ENCODE measurements around the gene FGF11. TPM values are rescaled to one million over a fixed set of nuclear protein-coding genes. Genes with fewer than 3 reads are reported as not detected.

Gene FGF11
- total RNA-seq, 1 donor from 2014 or later, result 22.4 TPM

DNA sequence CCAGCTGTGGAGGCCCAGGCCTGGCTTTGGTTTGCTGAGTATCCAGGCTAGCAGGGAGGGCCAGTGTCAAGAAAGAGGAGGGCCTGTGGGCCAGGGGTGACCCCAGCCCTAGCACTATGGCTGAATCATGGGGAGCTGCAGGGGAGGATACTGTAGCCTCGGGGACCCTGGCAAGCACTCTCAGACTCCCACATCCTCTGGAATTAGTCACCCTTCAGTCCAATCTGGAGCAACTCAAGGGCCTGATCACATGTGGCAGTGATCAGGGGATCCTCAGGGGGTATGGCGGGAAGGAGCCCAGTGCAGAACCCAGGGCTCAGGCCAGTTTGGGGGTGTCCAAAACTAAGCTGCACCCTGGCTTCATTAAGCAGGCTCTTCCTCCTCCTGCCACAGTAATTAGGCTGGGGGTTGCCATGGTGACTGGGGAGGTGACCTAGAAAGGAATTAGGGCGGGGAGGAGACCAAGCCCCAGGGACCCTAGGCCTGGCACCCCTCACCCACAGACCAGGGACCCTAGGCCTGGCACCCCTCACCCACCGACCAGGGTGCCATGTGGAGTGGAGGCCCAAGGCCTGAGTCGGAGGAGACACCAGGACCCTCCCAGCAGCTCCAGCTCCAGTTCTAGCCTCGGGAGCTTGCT lies 25.8 kb upstream of the FGF11 start:
- H3K4me1 Mint-ChIP-seq (ENCODE audit: low read depth, unreplicated experiment), result peaks cover 4% of the 10 kb centered on the region
- Histone ChIP-seq H3K4me3 (ENCODE audit: insufficient read depth, low read depth, low read length) (no peak overlapping the region), H2AFZ (ENCODE audit: low read depth, low read length) (no peak overlapping the region), H4K20me1 (ENCODE audit: insufficient read depth, low read length) (peaks cover 13% of the 10 kb centered on the region), H3K27me3 (ENCODE audit: insufficient read depth, low read length) (no peaks in the 10 kb centered on the region), H3K9me3 (ENCODE audit: insufficient read depth, low read depth, low read length) (no peaks in the 10 kb centered on the region), H3K9ac (ENCODE audit: low read length) (no peak overlapping the region), H3K4me1 (ENCODE audit: insufficient read depth, low read length) (peaks cover 8% of the 10 kb centered on the region), H3K36me3 (ENCODE audit: insufficient read depth, low read length) (peaks cover 3% of the 10 kb centered on the region), H3K79me2 (ENCODE audit: insufficient read depth, low read length) (no peaks in the 10 kb centered on the region), H3K27ac (ENCODE audit: low read depth, low read length) (no peak overlapping the region), H3K4me2 (ENCODE audit: low read length) (peak overlapping the region; percentile 11)
- H3K27ac Mint-ChIP-seq (ENCODE audit: unreplicated experiment), result peak overlapping the region; percentile 34
- FAIRE-seq, result no peak
- H3K9me3 Mint-ChIP-seq (ENCODE audit: unreplicated experiment), result no peaks in the 10 kb centered on the region
- peak; percentile 30 for DNase-seq (ENCODE audit: low read depth)
- H3K4me3 Mint-ChIP-seq (ENCODE audit: unreplicated experiment), result no peak overlapping the region
- no peaks in the 10 kb centered on the region for H3K27me3 Mint-ChIP-seq (ENCODE audit: low read depth, unreplicated experiment)
- H3K36me3 Mint-ChIP-seq (ENCODE audit: low read depth, unreplicated experiment), result peaks cover 43% of the 10 kb centered on the region
- no peak for TF ChIP-seq EZH2 (IDR thresholded peaks at IDR 0.05; ENCODE audit: insufficient read depth, low read length)
- TF ChIP-seq, protein P1, sequence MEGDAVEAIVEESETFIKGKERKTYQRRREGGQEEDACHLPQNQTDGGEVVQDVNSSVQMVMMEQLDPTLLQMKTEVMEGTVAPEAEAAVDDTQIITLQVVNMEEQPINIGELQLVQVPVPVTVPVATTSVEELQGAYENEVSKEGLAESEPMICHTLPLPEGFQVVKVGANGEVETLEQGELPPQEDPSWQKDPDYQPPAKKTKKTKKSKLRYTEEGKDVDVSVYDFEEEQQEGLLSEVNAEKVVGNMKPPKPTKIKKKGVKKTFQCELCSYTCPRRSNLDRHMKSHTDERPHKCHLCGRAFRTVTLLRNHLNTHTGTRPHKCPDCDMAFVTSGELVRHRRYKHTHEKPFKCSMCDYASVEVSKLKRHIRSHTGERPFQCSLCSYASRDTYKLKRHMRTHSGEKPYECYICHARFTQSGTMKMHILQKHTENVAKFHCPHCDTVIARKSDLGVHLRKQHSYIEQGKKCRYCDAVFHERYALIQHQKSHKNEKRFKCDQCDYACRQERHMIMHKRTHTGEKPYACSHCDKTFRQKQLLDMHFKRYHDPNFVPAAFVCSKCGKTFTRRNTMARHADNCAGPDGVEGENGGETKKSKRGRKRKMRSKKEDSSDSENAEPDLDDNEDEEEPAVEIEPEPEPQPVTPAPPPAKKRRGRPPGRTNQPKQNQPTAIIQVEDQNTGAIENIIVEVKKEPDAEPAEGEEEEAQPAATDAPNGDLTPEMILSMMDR (IDR thresholded peaks at IDR 0.05; ENCODE audit: insufficient read depth, low read depth, low read length), result no peak

DNA sequence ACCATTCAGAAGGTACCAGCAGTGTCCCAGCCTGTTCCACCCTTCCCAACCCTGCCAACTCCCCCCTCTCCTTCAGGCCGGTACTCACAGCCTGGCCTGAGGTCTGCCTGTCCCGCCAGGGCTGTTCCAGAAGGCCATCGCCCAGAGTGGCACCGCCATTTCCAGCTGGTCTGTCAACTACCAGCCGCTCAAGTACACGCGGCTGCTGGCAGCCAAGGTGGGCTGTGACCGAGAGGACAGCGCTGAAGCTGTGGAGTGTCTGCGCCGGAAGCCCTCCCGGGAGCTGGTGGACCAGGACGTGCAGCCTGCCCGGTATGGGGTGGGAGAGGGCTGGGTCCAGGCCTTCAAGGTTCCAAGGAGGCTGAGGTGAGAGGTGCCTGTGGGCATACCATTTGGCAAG lies 24.5 kb upstream of the FGF11 start:
- Histone ChIP-seq H4K20me1 (ENCODE audit: insufficient read depth, low read length) (peaks cover 24% of the 10 kb centered on the region), H3K4me2 (ENCODE audit: low read length) (no peak overlapping the region), H3K4me3 (ENCODE audit: insufficient read depth, low read depth, low read length) (no peak overlapping the region), H3K27ac (ENCODE audit: low read depth, low read length) (no peak overlapping the region), H3K36me3 (ENCODE audit: insufficient read depth, low read length) (no peaks in the 10 kb centered on the region), H2AFZ (ENCODE audit: low read depth, low read length) (no peak overlapping the region), H3K27me3 (ENCODE audit: insufficient read depth, low read length) (no peaks in the 10 kb centered on the region), H3K9ac (ENCODE audit: low read length) (no peak overlapping the region), H3K9me3 (ENCODE audit: insufficient read depth, low read depth, low read length) (no peaks in the 10 kb centered on the region), H3K4me1 (ENCODE audit: insufficient read depth, low read length) (peaks cover 8% of the 10 kb centered on the region), H3K79me2 (ENCODE audit: insufficient read depth, low read length) (no peaks in the 10 kb centered on the region)
- TF ChIP-seq, protein P1 (IDR thresholded peaks at IDR 0.05; ENCODE audit: insufficient read depth, low read depth, low read length), result no peak
- TF ChIP-seq EZH2 (IDR thresholded peaks at IDR 0.05; ENCODE audit: insufficient read depth, low read length), result no peak
- DNase-seq (ENCODE audit: low read depth) (no peak), FAIRE-seq (no peak)
- Mint-ChIP-seq H3K4me1 (ENCODE audit: low read depth, unreplicated experiment) (peaks cover 4% of the 10 kb centered on the region), H3K27me3 (ENCODE audit: low read depth, unreplicated experiment) (no peaks in the 10 kb centered on the region), H3K4me3 (ENCODE audit: unreplicated experiment) (no peak overlapping the region), H3K36me3 (ENCODE audit: low read depth, unreplicated experiment) (peaks cover 38% of the 10 kb centered on the region), H3K27ac (ENCODE audit: unreplicated experiment) (no peak overlapping the region), H3K9me3 (ENCODE audit: unreplicated experiment) (no peaks in the 10 kb centered on the region)

DNA sequence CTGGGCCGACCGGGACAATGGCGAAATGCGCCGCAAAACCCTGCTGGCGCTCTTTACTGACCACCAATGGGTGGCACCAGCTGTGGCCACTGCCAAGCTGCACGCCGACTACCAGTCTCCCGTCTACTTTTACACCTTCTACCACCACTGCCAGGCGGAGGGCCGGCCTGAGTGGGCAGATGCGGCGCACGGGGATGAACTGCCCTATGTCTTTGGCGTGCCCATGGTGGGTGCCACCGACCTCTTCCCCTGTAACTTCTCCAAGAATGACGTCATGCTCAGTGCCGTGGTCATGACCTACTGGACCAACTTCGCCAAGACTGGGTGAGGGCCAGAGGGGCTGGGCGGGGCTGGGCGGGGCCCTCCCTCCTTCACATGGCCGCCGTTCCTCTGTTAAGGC lies 23.5 kb upstream of the FGF11 start:
- FAIRE-seq, result no peak
- TF ChIP-seq, protein P1 (IDR thresholded peaks at IDR 0.05; ENCODE audit: insufficient read depth, low read depth, low read length), result no peak
- no peak for TF ChIP-seq EZH2 (IDR thresholded peaks at IDR 0.05; ENCODE audit: insufficient read depth, low read length)

More for the DNA sequence above, 23.5 kb upstream of the FGF11 start:
- Histone ChIP-seq H3K9ac (ENCODE audit: low read length) (no peak overlapping the region), H3K27me3 (ENCODE audit: insufficient read depth, low read length) (no peaks in the 10 kb centered on the region), H3K79me2 (ENCODE audit: insufficient read depth, low read length) (no peaks in the 10 kb centered on the region), H4K20me1 (ENCODE audit: insufficient read depth, low read length) (peaks cover 19% of the 10 kb centered on the region), H3K9me3 (ENCODE audit: insufficient read depth, low read depth, low read length) (no peaks in the 10 kb centered on the region), H3K4me2 (ENCODE audit: low read length) (no peak overlapping the region), H3K36me3 (ENCODE audit: insufficient read depth, low read length) (no peaks in the 10 kb centered on the region), H2AFZ (ENCODE audit: low read depth, low read length) (no peak overlapping the region), H3K4me3 (ENCODE audit: insufficient read depth, low read depth, low read length) (no peak overlapping the region), H3K27ac (ENCODE audit: low read depth, low read length) (no peak overlapping the region), H3K4me1 (ENCODE audit: insufficient read depth, low read length) (peaks cover 8% of the 10 kb centered on the region)
- no peak for DNase-seq (ENCODE audit: low read depth)
- Mint-ChIP-seq H3K4me3 (ENCODE audit: unreplicated experiment) (no peak overlapping the region), H3K9me3 (ENCODE audit: unreplicated experiment) (no peaks in the 10 kb centered on the region), H3K27me3 (ENCODE audit: low read depth, unreplicated experiment) (no peaks in the 10 kb centered on the region), H3K4me1 (ENCODE audit: low read depth, unreplicated experiment) (peaks cover 4% of the 10 kb centered on the region), H3K27ac (ENCODE audit: unreplicated experiment) (no peak overlapping the region), H3K36me3 (ENCODE audit: low read depth, unreplicated experiment) (peaks cover 31% of the 10 kb centered on the region)
